ENCODE measurements around the gene CALR3.

Gene CALR3

GRCh38 chr19:16504271-16504670, 8.3 kb upstream of the CALR3 start:
- Histone ChIP-seq H2AK5ac (ENCODE audit: low read depth, low read length) (no peak overlapping the region), H3K4me2 (ENCODE audit: insufficient read depth, low read length, poor library complexity, severe bottlenecking) (no peak overlapping the region), H3K79me1 (ENCODE audit: low read depth, low read length) (no peaks in the 10 kb centered on the region), H2BK12ac (ENCODE audit: low read length) (no peak overlapping the region), H3K23ac (ENCODE audit: low read depth, low read length, poor library complexity) (no peak overlapping the region), H3K36me3 (replicated peaks in 1 of 2; ENCODE audit: control insufficient read depth in 2 of 2, insufficient read depth in 2 of 2, low read length in 2 of 2) (peaks cover 20 to 60% of the 10 kb centered on the region in 2 donors), H4K8ac (ENCODE audit: low read depth, low read length) (no peak overlapping the region), H4K91ac (ENCODE audit: low read depth, low read length, poor library complexity) (no peak overlapping the region), H3K9me3 (replicated peaks in 1 of 2; ENCODE audit: control insufficient read depth in 2 of 2, insufficient read depth in 1 of 2, low read depth in 1 of 2, low read length in 2 of 2) (no peaks in the 10 kb centered on the region), H3K27ac (replicated peaks; ENCODE audit: low read length) (no peak overlapping the region), H3K4me3 (ENCODE audit: low read length in 2 of 2) (no peak overlapping the region), H3K4ac (ENCODE audit: low read length) (no peak overlapping the region), H2AFZ (ENCODE audit: low read length) (no peak overlapping the region), H2BK15ac (ENCODE audit: low read length) (no peak overlapping the region), H3K9ac (ENCODE audit: low read depth, low read length, poor library complexity) (no peak overlapping the region), H3K4me1 (ENCODE audit: control insufficient read depth in 2 of 2, insufficient read depth in 1 of 2, low read depth in 1 of 2, low read length in 2 of 2) (no peaks in the 10 kb centered on the region), H2BK5ac (ENCODE audit: low read length) (no peak overlapping the region), H2BK120ac (ENCODE audit: low read depth, low read length) (no peak overlapping the region), H3K14ac (ENCODE audit: low read length) (no peak overlapping the region), H3K18ac (ENCODE audit: low read length) (no peak overlapping the region), H3K27me3 (ENCODE audit: control insufficient read depth in 3 of 3, insufficient read depth in 3 of 3, low read depth in 1 of 3, low read length in 3 of 3) (no peaks in the 10 kb centered on the region)
- no CpG with 5 or more reads among the region's 3 CpGs for WGBS, 2 donors (ENCODE audit: extremely low coverage in 2 of 2, insufficient read length in 2 of 2, insufficient replicate concordance in 1 of 2)
- no peak for DNase-seq (ENCODE audit: low spot score)

GRCh38 chr19:16497837-16498236, 1.9 kb upstream of the CALR3 start:
- DNase-seq (ENCODE audit: low spot score) = no peak

GRCh38 chr19:16497042-16497441, 1.1 kb upstream of the CALR3 start:
- no peak overlapping the region for H2BK15ac ChIP-seq (ENCODE audit: low read length)
- no peak overlapping the region for H2BK120ac ChIP-seq (ENCODE audit: low read depth, low read length)
- no peak for DNase-seq (ENCODE audit: low spot score)
- no peak overlapping the region for H3K9ac ChIP-seq (ENCODE audit: low read depth, low read length, poor library complexity)
- H3K4me1 ChIP-seq (ENCODE audit: control insufficient read depth in 2 of 2, insufficient read depth in 1 of 2, low read depth in 1 of 2, low read length in 2 of 2) = peaks cover 6% of the 10 kb centered on the region in 2 donors
- no peaks in the 10 kb centered on the region for H3K9me3 ChIP-seq (replicated peaks in 1 of 2; ENCODE audit: control insufficient read depth in 2 of 2, insufficient read depth in 1 of 2, low read depth in 1 of 2, low read length in 2 of 2)
- WGBS, 2 donors (ENCODE audit: extremely low coverage in 2 of 2, insufficient read length in 2 of 2, insufficient replicate concordance in 1 of 2) = no CpG with 5 or more reads among the region's 12 CpGs
- H3K27ac ChIP-seq (replicated peaks; ENCODE audit: low read length) = no peak overlapping the region
- no peak overlapping the region for H3K18ac ChIP-seq (ENCODE audit: low read length)
- H2AK5ac ChIP-seq (ENCODE audit: low read depth, low read length) = no peak overlapping the region
- peaks cover 3% of the 10 kb centered on the region for H3K79me1 ChIP-seq (ENCODE audit: low read depth, low read length)
- H3K4ac ChIP-seq (ENCODE audit: low read length) = no peak overlapping the region
- H3K23ac ChIP-seq (ENCODE audit: low read depth, low read length, poor library complexity) = no peak overlapping the region
- H4K8ac ChIP-seq (ENCODE audit: low read depth, low read length) = no peak overlapping the region
- H3K4me2 ChIP-seq (ENCODE audit: insufficient read depth, low read length, poor library complexity, severe bottlenecking) = peak overlapping the region; percentile 75
- peak overlapping the region in 1 of 2 donors; percentile 57 for H3K4me3 ChIP-seq (ENCODE audit: low read length in 2 of 2)
- no peak overlapping the region for H4K91ac ChIP-seq (ENCODE audit: low read depth, low read length, poor library complexity)
- no peaks in the 10 kb centered on the region for H3K27me3 ChIP-seq (ENCODE audit: control insufficient read depth in 3 of 3, insufficient read depth in 3 of 3, low read depth in 1 of 3, low read length in 3 of 3)
- peaks cover 4 to 14% of the 10 kb centered on the region in 2 donors for H3K36me3 ChIP-seq (replicated peaks in 1 of 2; ENCODE audit: control insufficient read depth in 2 of 2, insufficient read depth in 2 of 2, low read length in 2 of 2)
- H2BK12ac ChIP-seq (ENCODE audit: low read length) = no peak overlapping the region
- peak overlapping the region; percentile 95 for H2AFZ ChIP-seq (ENCODE audit: low read length)
- H2BK5ac ChIP-seq (ENCODE audit: low read length) = no peak overlapping the region
- no peak overlapping the region for H3K14ac ChIP-seq (ENCODE audit: low read length)

More at GRCh38 chr19:16497837-16498236, 1.9 kb upstream of the CALR3 start:
- no CpG with 5 or more reads among the region's 6 CpGs for WGBS, 2 donors (ENCODE audit: extremely low coverage in 2 of 2, insufficient read length in 2 of 2, insufficient replicate concordance in 1 of 2)
- no peak overlapping the region for H2AFZ ChIP-seq (ENCODE audit: low read length)
- peaks cover 5 to 19% of the 10 kb centered on the region in 2 donors for H3K36me3 ChIP-seq (replicated peaks in 1 of 2; ENCODE audit: control insufficient read depth in 2 of 2, insufficient read depth in 2 of 2, low read length in 2 of 2)
- H4K91ac ChIP-seq (ENCODE audit: low read depth, low read length, poor library complexity) = no peak overlapping the region
- H3K14ac ChIP-seq (ENCODE audit: low read length) = no peak overlapping the region
- H2BK120ac ChIP-seq (ENCODE audit: low read depth, low read length) = no peak overlapping the region
- H2BK5ac ChIP-seq (ENCODE audit: low read length) = no peak overlapping the region
- H3K23ac ChIP-seq (ENCODE audit: low read depth, low read length, poor library complexity) = no peak overlapping the region
- H3K18ac ChIP-seq (ENCODE audit: low read length) = no peak overlapping the region
- H2BK15ac ChIP-seq (ENCODE audit: low read length) = no peak overlapping the region
- H3K27me3 ChIP-seq (ENCODE audit: control insufficient read depth in 3 of 3, insufficient read depth in 3 of 3, low read depth in 1 of 3, low read length in 3 of 3) = no peaks in the 10 kb centered on the region
- H3K4ac ChIP-seq (ENCODE audit: low read length) = no peak overlapping the region
- no peak overlapping the region for H3K4me2 ChIP-seq (ENCODE audit: insufficient read depth, low read length, poor library complexity, severe bottlenecking)
- no peak overlapping the region for H3K4me3 ChIP-seq (ENCODE audit: low read length in 2 of 2)
- no peak overlapping the region for H2BK12ac ChIP-seq (ENCODE audit: low read length)
- no peak overlapping the region for H2AK5ac ChIP-seq (ENCODE audit: low read depth, low read length)
- peaks cover 6% of the 10 kb centered on the region in 2 donors for H3K4me1 ChIP-seq (ENCODE audit: control insufficient read depth in 2 of 2, insufficient read depth in 1 of 2, low read depth in 1 of 2, low read length in 2 of 2)
- H3K27ac ChIP-seq (replicated peaks; ENCODE audit: low read length) = no peak overlapping the region
- H4K8ac ChIP-seq (ENCODE audit: low read depth, low read length) = no peak overlapping the region
- H3K9ac ChIP-seq (ENCODE audit: low read depth, low read length, poor library complexity) = no peak overlapping the region
- no peaks in the 10 kb centered on the region for H3K9me3 ChIP-seq (replicated peaks in 1 of 2; ENCODE audit: control insufficient read depth in 2 of 2, insufficient read depth in 1 of 2, low read depth in 1 of 2, low read length in 2 of 2)
- H3K79me1 ChIP-seq (ENCODE audit: low read depth, low read length) = peaks cover 3% of the 10 kb centered on the region

GRCh38 chr19:16496613-16496983, 631 bp upstream of the CALR3 start:
- WGBS, 2 donors (ENCODE audit: extremely low coverage in 2 of 2, insufficient read length in 2 of 2, insufficient replicate concordance in 1 of 2) = no CpG with 5 or more reads among the region's 16 CpGs
- Histone ChIP-seq H3K18ac (ENCODE audit: low read length) (peak overlapping the region; percentile 81), H4K91ac (ENCODE audit: low read depth, low read length, poor library complexity) (no peak overlapping the region), H3K4me3 (ENCODE audit: low read length in 2 of 2) (peak overlapping the region; percentile 57 to 92), H3K14ac (ENCODE audit: low read length) (peak overlapping the region; percentile 94), H4K8ac (ENCODE audit: low read depth, low read length) (no peak overlapping the region), H3K9me3 (replicated peaks in 1 of 2; ENCODE audit: control insufficient read depth in 2 of 2, insufficient read depth in 1 of 2, low read depth in 1 of 2, low read length in 2 of 2) (no peaks in the 10 kb centered on the region), H3K4me1 (ENCODE audit: control insufficient read depth in 2 of 2, insufficient read depth in 1 of 2, low read depth in 1 of 2, low read length in 2 of 2) (peaks cover 6% of the 10 kb centered on the region in 2 donors), H2BK15ac (ENCODE audit: low read length) (no peak overlapping the region), H2AFZ (ENCODE audit: low read length) (peak overlapping the region; percentile 95), H2BK120ac (ENCODE audit: low read depth, low read length) (no peak overlapping the region), H2AK5ac (ENCODE audit: low read depth, low read length) (no peak overlapping the region), H2BK12ac (ENCODE audit: low read length) (no peak overlapping the region), H3K9ac (ENCODE audit: low read depth, low read length, poor library complexity) (no peak overlapping the region), H2BK5ac (ENCODE audit: low read length) (no peak overlapping the region), H3K36me3 (replicated peaks in 1 of 2; ENCODE audit: control insufficient read depth in 2 of 2, insufficient read depth in 2 of 2, low read length in 2 of 2) (peaks cover 4 to 10% of the 10 kb centered on the region in 2 donors), H3K27ac (replicated peaks; ENCODE audit: low read length) (no peak overlapping the region), H3K4me2 (ENCODE audit: insufficient read depth, low read length, poor library complexity, severe bottlenecking) (peak overlapping the region; percentile 75), H3K79me1 (ENCODE audit: low read depth, low read length) (peaks cover 3% of the 10 kb centered on the region), H3K23ac (ENCODE audit: low read depth, low read length, poor library complexity) (peak overlapping the region; percentile 93), H3K27me3 (ENCODE audit: control insufficient read depth in 3 of 3, insufficient read depth in 3 of 3, low read depth in 1 of 3, low read length in 3 of 3) (no peaks in the 10 kb centered on the region), H3K4ac (ENCODE audit: low read length) (no peak overlapping the region)
- DNase-seq (ENCODE audit: low spot score) = no peak
